NCI-H1092 (cell line): Measurements from ENCODE around the gene PATJ.
"Not testable (repeated sequence)": the region's sequence is repeated elsewhere in the genome, so short reads cannot be mapped to it uniquely, and the experiment has no call there.

Source experiments
- DNase-seq: peaks from one replicate; lab custom pipeline; 2025; lab: John Stamatoyannopoulos, UW

Gene PATJ

GRCh38 chr1:61828805-61829204 is 86.5 kb downstream of the PATJ start:
- DNase-seq: no peak

GRCh38 chr1:61836649-61837048 is 94.4 kb downstream of the PATJ start:
- DNase-seq: no peak

GRCh38 chr1:61837607-61838006 is 95.3 kb downstream of the PATJ start:
- not testable (repeated sequence) for DNase-seq

- no peak for DNase-seq
Observed at GRCh38 chr1:61839679-61840078, 97.4 kb downstream of the PATJ start.

- DNase-seq: no peak
Observed at GRCh38 chr1:61842036-61842435, 99.8 kb downstream of the PATJ start.

GRCh38 chr1:61842863-61843514 is 100.7 kb downstream of the PATJ start:
- no peak for DNase-seq

GRCh38 chr1:61844006-61844405 is 101.7 kb downstream of the PATJ start:
- no peak for DNase-seq

GRCh38 chr1:61844664-61845063 is 102.4 kb downstream of the PATJ start:
- DNase-seq: not testable (repeated sequence)

GRCh38 chr1:61851235-61851634 is 109.0 kb downstream of the PATJ start:
- no peak for DNase-seq

GRCh38 chr1:61851849-61852669 is 109.8 kb downstream of the PATJ start:
- DNase-seq: peak; percentile 19

- DNase-seq: no peak
Observed at GRCh38 chr1:61852670-61853015, 110.4 kb downstream of the PATJ start.

GRCh38 chr1:61853583-61853982 is 111.3 kb downstream of the PATJ start:
- no peak for DNase-seq

- DNase-seq: no peak
Observed at GRCh38 chr1:61864489-61864888, 122.2 kb downstream of the PATJ start.

GRCh38 chr1:61865646-61866220 is 123.5 kb downstream of the PATJ start:
- no peak for DNase-seq

GRCh38 chr1:61869691-61870109 is 127.4 kb downstream of the PATJ start:
- no peak for DNase-seq

- no peak for DNase-seq
Observed at GRCh38 chr1:61872206-61872605, 129.9 kb downstream of the PATJ start.

- no peak for DNase-seq
Observed at GRCh38 chr1:61873581-61873980, 131.3 kb downstream of the PATJ start.

GRCh38 chr1:61873994-61874393 is 131.7 kb downstream of the PATJ start:
- no peak for DNase-seq

GRCh38 chr1:61875198-61875597 is 132.9 kb downstream of the PATJ start:
- no peak for DNase-seq

GRCh38 chr1:61879887-61880474 is 137.7 kb downstream of the PATJ start:
- not testable (repeated sequence) for DNase-seq

- DNase-seq: peak; percentile 56
Observed at GRCh38 chr1:61887076-61887867, 145.0 kb downstream of the PATJ start.
